Measurements from ENCODE around the gene SLC35G2. TPM values are rescaled to one million over a fixed set of nuclear protein-coding genes. Genes with fewer than 3 reads are reported as not detected.

The SLC35G2 gene
- total RNA-seq, 2 donors from 2014 or later, result 0.76 to 2.1 TPM

DNA sequence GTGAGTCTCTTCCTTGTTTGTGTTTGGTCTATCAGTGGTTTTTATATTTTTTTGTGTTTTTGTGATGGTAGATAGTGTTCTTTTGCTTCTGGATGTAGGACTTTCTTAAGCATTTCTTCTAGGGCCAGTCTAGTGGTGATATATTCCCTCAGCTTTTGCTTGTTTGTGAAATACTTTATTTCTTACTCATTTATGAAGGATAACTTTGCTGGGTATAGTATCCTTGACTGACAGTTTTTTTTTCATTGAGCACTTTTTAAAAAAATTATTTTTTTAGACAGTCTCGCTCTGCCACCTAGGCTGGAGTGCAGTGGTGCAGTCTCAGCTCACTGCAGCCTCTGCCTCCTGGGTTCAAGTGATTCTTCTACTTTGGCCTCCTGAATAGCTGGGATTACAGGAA, 85.0 kb downstream of the SLC35G2 start:
- no peaks in the 10 kb centered on the region for H3K27me3 Mint-ChIP-seq
- DNase-seq (ENCODE audit: low spot score) (no peak), ATAC-seq (no peak)
- H3K9me3 Mint-ChIP-seq, result no peaks in the 10 kb centered on the region
- peaks cover 40% of the 10 kb centered on the region for H3K36me3 Mint-ChIP-seq
- peak overlapping the region in 1 of 2 donors; percentile 22 for H3K27ac Mint-ChIP-seq
- H3K4me3 Mint-ChIP-seq, result no peak overlapping the region
- peaks cover 67 to 78% of the 10 kb centered on the region in 2 donors for H3K4me1 Mint-ChIP-seq (ENCODE audit: low read depth in 2 of 2)

DNA sequence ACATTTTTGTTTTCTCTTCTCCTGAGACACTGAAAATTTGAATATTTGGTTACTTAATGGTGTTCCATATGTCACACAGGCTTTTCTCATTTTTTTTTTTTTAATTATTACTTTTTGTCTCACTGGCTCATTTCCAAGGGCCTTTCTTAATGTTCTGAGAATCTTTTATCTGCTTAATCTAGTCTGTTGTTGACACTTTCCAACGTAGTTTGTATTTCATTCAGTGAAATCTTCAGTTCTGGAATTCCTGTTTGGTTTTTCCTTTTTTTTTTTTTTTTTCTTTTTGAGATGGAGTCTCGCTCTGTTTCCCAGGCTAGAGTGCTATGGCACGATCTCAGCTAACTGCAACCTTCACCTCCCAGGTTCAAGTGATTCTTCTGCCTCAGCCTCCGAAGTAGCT, 85.8 kb downstream of the SLC35G2 start:
- ATAC-seq (no peak), DNase-seq (ENCODE audit: low spot score) (no peak)
- no peaks in the 10 kb centered on the region for H3K27me3 Mint-ChIP-seq
- peaks cover 35% of the 10 kb centered on the region for H3K36me3 Mint-ChIP-seq
- no peak overlapping the region for H3K4me3 Mint-ChIP-seq
- no peak overlapping the region for H3K27ac Mint-ChIP-seq
- H3K9me3 Mint-ChIP-seq, result no peaks in the 10 kb centered on the region
- H3K4me1 Mint-ChIP-seq (ENCODE audit: low read depth in 2 of 2), result peaks cover 70 to 80% of the 10 kb centered on the region in 2 donors

Other genes with a start within 250 kb of the SLC35G2 start
- gene STAG1, start 66.7 kb upstream of the SLC35G2 start, total RNA-seq, result 10 to 100 TPM; 48.7 to 88.7 TPM
- 10 to 100 TPM; 41.2 to 63.6 TPM for gene NCK1, start 43.1 kb downstream of the SLC35G2 start, total RNA-seq
- 1 to 10 TPM; 3.4 to 8.7 TPM for gene IL20RB, start 138.9 kb downstream of the SLC35G2 start, total RNA-seq